Mesenchymal stem cell (in vitro differentiated cells and primary cell): ENCODE results near the gene ARL15.

Experiments used
- DNase-seq: peaks from one replicate; pipeline ENCODE4 v3.0.0-alpha.2; 2013
- H2AFZ ChIP-seq: one replicate; pipeline ENCODE4 v1.6.1; 2013; ENCODE audit warnings: low read depth, mild to moderate bottlenecking, control low read depth, inconsistent platforms, low read length, moderate library complexity
- H2AK5ac ChIP-seq: 2 replicates; pipeline ENCODE4 v1.6.1; 2013; ENCODE audit warnings: low read length, moderate library complexity, mild to moderate bottlenecking, inconsistent platforms; ENCODE audit not compliant: severe bottlenecking
- H2BK120ac ChIP-seq: one replicate; pipeline ENCODE4 v1.6.1; 2013; ENCODE audit warnings: low read depth, mild to moderate bottlenecking, inconsistent platforms, low read length, moderate library complexity
- H2BK12ac ChIP-seq, 2 experiments: one replicate each; pipeline ENCODE4 v1.6.1; 2013; ENCODE audit warnings: inconsistent platforms in 2 of 2, low read length in 2 of 2, mild to moderate bottlenecking in 2 of 2, moderate library complexity in 2 of 2, control low read depth in 1 of 2
- H2BK15ac ChIP-seq: one replicate; pipeline ENCODE4 v1.6.1; 2013; ENCODE audit warnings: mild to moderate bottlenecking, low read depth, inconsistent platforms; ENCODE audit not compliant: poor library complexity, severe bottlenecking
- H2BK5ac ChIP-seq: 2 replicates; pipeline ENCODE4 v1.6.1; 2013; ENCODE audit warnings: low read depth, mild to moderate bottlenecking, low read length, control low read depth, inconsistent platforms; ENCODE audit not compliant: poor library complexity, severe bottlenecking
- H3K14ac ChIP-seq, 2 experiments: one replicate each; pipeline ENCODE4 v1.6.1; 2013; ENCODE audit warnings: inconsistent platforms in 2 of 2, low read length in 2 of 2, control low read depth in 1 of 2, mild to moderate bottlenecking in 1 of 2, moderate library complexity in 1 of 2
- H3K18ac ChIP-seq, 2 experiments: one replicate each; pipeline ENCODE4 v1.6.1; 2013; ENCODE audit warnings: inconsistent platforms in 2 of 2, low read length in 2 of 2, control low read depth in 1 of 2, low read depth in 1 of 2, mild to moderate bottlenecking in 1 of 2
- H3K23ac ChIP-seq, 2 experiments: one replicate each; pipeline ENCODE4 v1.6.1; 2013; ENCODE audit warnings: inconsistent platforms in 2 of 2, low read length in 2 of 2, mild to moderate bottlenecking in 2 of 2, moderate library complexity in 2 of 2, control low read depth in 1 of 2
- H3K27ac ChIP-seq: 2 replicates; pipeline ENCODE4 v1.5.1; 2013; ENCODE audit warnings: mild to moderate bottlenecking, moderate library complexity, low read length, control low read depth, inconsistent platforms; ENCODE audit not compliant: poor library complexity, severe bottlenecking
- H3K27me3 ChIP-seq, 2 experiments: 2 replicates each; pipeline versions ENCODE4 v1.6.1 to v1.7.0; 2013; ENCODE audit warnings: low read length in 2 of 2, mild to moderate bottlenecking in 2 of 2, moderate library complexity in 2 of 2, control low read depth in 1 of 2, inconsistent platforms in 1 of 2; ENCODE audit not compliant: control insufficient read depth in 1 of 2, insufficient read depth in 1 of 2
- H3K36me3 ChIP-seq, 2 experiments: 2 replicates each; pipeline versions ENCODE4 v1.6.1 to v1.7.0; 2013; ENCODE audit warnings: low read length in 2 of 2, control low read depth in 1 of 2, inconsistent platforms in 1 of 2, low read depth in 1 of 2, mild to moderate bottlenecking in 1 of 2; ENCODE audit not compliant: insufficient read depth in 2 of 2, control insufficient read depth in 1 of 2
- H3K4ac ChIP-seq, 2 experiments: one replicate each; pipeline ENCODE4 v1.6.1; 2013; ENCODE audit warnings: inconsistent platforms in 2 of 2, low read length in 2 of 2, mild to moderate bottlenecking in 2 of 2, moderate library complexity in 2 of 2, control low read depth in 1 of 2, low read depth in 1 of 2
- H3K4me1 ChIP-seq: 2 replicates; pipeline ENCODE4 v1.6.1; 2013; ENCODE audit warnings: low read depth, low read length, control low read depth; ENCODE audit not compliant: control insufficient read depth, insufficient read depth
- H3K4me2 ChIP-seq: 2 replicates; pipeline ENCODE4 v1.6.1; 2013; ENCODE audit warnings: low read length, mild to moderate bottlenecking, inconsistent platforms; ENCODE audit not compliant: poor library complexity, severe bottlenecking
- H3K4me3 ChIP-seq, 2 experiments: 2 replicates each; pipeline versions ENCODE4 v1.5.1 to v1.7.0; 2013; ENCODE audit warnings: low read length in 2 of 2, mild to moderate bottlenecking in 2 of 2, control low read depth in 1 of 2, low read depth in 1 of 2; ENCODE audit not compliant: insufficient read depth in 1 of 2
- H3K79me1 ChIP-seq: replicated peaks from 2 replicates; pipeline ENCODE4 v1.6.1; 2013; ENCODE audit warnings: mild to moderate bottlenecking, control low read depth, low read length, inconsistent platforms; ENCODE audit not compliant: poor library complexity, severe bottlenecking
- H3K9ac ChIP-seq: 2 replicates; pipeline ENCODE4 v1.7.0; 2013; ENCODE audit warnings: mild to moderate bottlenecking, low read length, moderate library complexity
- H3K9me3 ChIP-seq: 2 replicates; pipeline ENCODE4 v1.7.0; 2013; ENCODE audit warnings: mild to moderate bottlenecking, low read length; ENCODE audit not compliant: control insufficient read depth
- H4K8ac ChIP-seq: one replicate; pipeline ENCODE4 v1.6.1; 2013; ENCODE audit warnings: inconsistent platforms, mild to moderate bottlenecking, low read length, moderate library complexity
- H4K91ac ChIP-seq: one replicate; pipeline ENCODE4 v1.6.1; 2013; ENCODE audit warnings: mild to moderate bottlenecking, low read length, inconsistent platforms
- whole genome bisulfite sequencing: methylation state at CpG from one replicate; pipeline ENCODE4 v1.1.7; 2013; ENCODE audit warnings: mixed read lengths; 5-methylcytosine and 5-hydroxymethylcytosine counted together

The ARL15 gene

GRCh38 chr5:54301220-54301619 is 9.2 kb downstream of the ARL15 start:
- Histone ChIP-seq H3K4ac (no peak overlapping the region), H3K4me2 (no peak overlapping the region), H3K14ac (no peak overlapping the region), H2BK120ac (no peak overlapping the region), H2AK5ac (no peak overlapping the region), H2AFZ (no peak overlapping the region), H4K91ac (no peak overlapping the region), H3K27ac (no peak overlapping the region), H2BK15ac (no peak overlapping the region), H3K4me3 (no peak overlapping the region), H3K9ac (no peak overlapping the region), H2BK5ac (no peak overlapping the region), H4K8ac (no peak overlapping the region), H3K36me3 (no peaks in the 10 kb centered on the region), H3K18ac (no peak overlapping the region), H2BK12ac (no peak overlapping the region), H3K79me1 (peaks cover 48% of the 10 kb centered on the region), H3K23ac (no peak overlapping the region), H3K9me3 (no peaks in the 10 kb centered on the region), H3K4me1 (peaks cover 2% of the 10 kb centered on the region), H3K27me3 (no peaks in the 10 kb centered on the region)
- no peak for DNase-seq
- 50% methylated on average over 2 of the region's 2 CpGs for WGBS

GRCh38 chr5:54298947-54299346 is 11.4 kb downstream of the ARL15 start:
- DNase-seq, result no peak
- no peak overlapping the region for H2BK12ac ChIP-seq
- H2BK15ac ChIP-seq, result no peak overlapping the region
- no peak overlapping the region for H3K23ac ChIP-seq
- no peak overlapping the region for H3K9ac ChIP-seq
- no peak overlapping the region for H3K4me3 ChIP-seq
- peaks cover 47% of the 10 kb centered on the region for H3K79me1 ChIP-seq
- H3K14ac ChIP-seq, result no peak overlapping the region
- H3K4me1 ChIP-seq, result peaks cover 2% of the 10 kb centered on the region
- H3K27me3 ChIP-seq, result no peaks in the 10 kb centered on the region
- WGBS, result over 99% methylated on average over 5 of the region's 5 CpGs
- no peak overlapping the region for H3K18ac ChIP-seq
- H2BK120ac ChIP-seq, result no peak overlapping the region
- H4K91ac ChIP-seq, result no peak overlapping the region
- no peak overlapping the region for H2AFZ ChIP-seq
- H4K8ac ChIP-seq, result no peak overlapping the region
- H3K4ac ChIP-seq, result no peak overlapping the region
- H2AK5ac ChIP-seq, result no peak overlapping the region
- no peak overlapping the region for H3K27ac ChIP-seq
- no peak overlapping the region for H3K4me2 ChIP-seq
- H3K9me3 ChIP-seq, result no peaks in the 10 kb centered on the region
- no peaks in the 10 kb centered on the region for H3K36me3 ChIP-seq
- H2BK5ac ChIP-seq, result no peak overlapping the region

- Histone ChIP-seq H2BK12ac (peak overlapping the region in 1 of 2 experiments; percentile 29), H4K91ac (no peak overlapping the region), H2BK15ac (no peak overlapping the region), H2BK5ac (no peak overlapping the region), H3K18ac (peak overlapping the region in 1 of 2 experiments; percentile 5), H4K8ac (peak overlapping the region; percentile 3), H3K23ac (no peak overlapping the region), H3K4me2 (no peak overlapping the region), H3K4me3 (peak overlapping the region in 1 of 2 experiments; percentile 20), H3K79me1 (peaks cover 45% of the 10 kb centered on the region), H3K27me3 (no peaks in the 10 kb centered on the region), H3K9ac (no peak overlapping the region), H2BK120ac (no peak overlapping the region), H3K36me3 (no peaks in the 10 kb centered on the region), H2AFZ (no peak overlapping the region), H2AK5ac (no peak overlapping the region), H3K27ac (no peak overlapping the region), H3K4me1 (no peaks in the 10 kb centered on the region), H3K4ac (no peak overlapping the region), H3K14ac (peak overlapping the region in 1 of 2 experiments; percentile 38), H3K9me3 (no peaks in the 10 kb centered on the region)
- 83% methylated on average over 2 of the region's 2 CpGs for WGBS
- no peak for DNase-seq
These were observed 14.0 kb downstream of the ARL15 start for GRCh38 chr5:54296386-54296785.

DNA sequence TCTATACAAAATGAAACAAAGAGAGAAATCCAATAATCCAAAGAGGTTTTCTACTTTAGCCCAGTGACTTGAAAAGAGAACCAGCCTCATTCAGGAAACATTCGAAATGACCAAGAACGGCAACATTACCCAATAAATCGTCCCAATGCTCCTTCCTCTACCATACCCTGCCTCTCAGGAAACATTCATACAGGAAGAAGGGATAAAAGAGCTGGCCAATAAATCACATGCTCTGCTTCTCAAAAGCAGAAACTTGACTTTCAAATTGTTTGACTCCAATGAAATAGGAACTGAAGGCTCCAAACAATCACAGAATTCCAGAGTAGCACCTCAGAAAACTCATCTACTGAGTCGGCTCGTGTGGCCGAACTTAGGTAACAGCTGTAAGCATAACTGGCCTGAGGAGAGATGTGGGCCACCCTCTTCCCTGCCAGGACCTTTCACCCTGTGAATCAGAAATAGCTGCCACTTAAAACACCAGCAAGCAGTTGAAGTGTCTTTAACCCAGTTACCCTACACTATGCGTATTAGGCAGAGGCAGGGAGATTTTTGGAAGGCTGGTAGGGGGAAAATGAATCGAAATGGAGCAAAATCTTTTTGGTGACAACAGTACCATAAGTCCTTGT is 14.6 kb downstream of the ARL15 start:
- Histone ChIP-seq H2BK120ac (no peak overlapping the region), H2BK12ac (no peak overlapping the region), H2BK15ac (no peak overlapping the region), H3K4me2 (no peak overlapping the region), H4K8ac (no peak overlapping the region), H3K27ac (no peak overlapping the region), H2AFZ (no peak overlapping the region), H3K14ac (no peak overlapping the region), H3K18ac (no peak overlapping the region), H3K4ac (no peak overlapping the region), H2BK5ac (no peak overlapping the region), H2AK5ac (peak overlapping the region; percentile 35), H3K4me1 (no peaks in the 10 kb centered on the region), H3K27me3 (no peaks in the 10 kb centered on the region), H3K79me1 (peaks cover 44% of the 10 kb centered on the region), H3K23ac (no peak overlapping the region), H3K4me3 (no peak overlapping the region), H3K9me3 (no peaks in the 10 kb centered on the region), H4K91ac (no peak overlapping the region), H3K9ac (no peak overlapping the region), H3K36me3 (no peaks in the 10 kb centered on the region)
- DNase-seq, result peak; percentile 33
- WGBS, result 51% methylated on average over 6 of the region's 8 CpGs
